ENCODE measurements around the gene RUFY3. TPM values are rescaled to one million over a fixed set of nuclear protein-coding genes. Genes with fewer than 3 reads are reported as not detected.

RUFY3 gene
- total and polyA plus RNA-seq, 2 experiments from 2014 or later = 18.3 to 29.2 TPM

DNA sequence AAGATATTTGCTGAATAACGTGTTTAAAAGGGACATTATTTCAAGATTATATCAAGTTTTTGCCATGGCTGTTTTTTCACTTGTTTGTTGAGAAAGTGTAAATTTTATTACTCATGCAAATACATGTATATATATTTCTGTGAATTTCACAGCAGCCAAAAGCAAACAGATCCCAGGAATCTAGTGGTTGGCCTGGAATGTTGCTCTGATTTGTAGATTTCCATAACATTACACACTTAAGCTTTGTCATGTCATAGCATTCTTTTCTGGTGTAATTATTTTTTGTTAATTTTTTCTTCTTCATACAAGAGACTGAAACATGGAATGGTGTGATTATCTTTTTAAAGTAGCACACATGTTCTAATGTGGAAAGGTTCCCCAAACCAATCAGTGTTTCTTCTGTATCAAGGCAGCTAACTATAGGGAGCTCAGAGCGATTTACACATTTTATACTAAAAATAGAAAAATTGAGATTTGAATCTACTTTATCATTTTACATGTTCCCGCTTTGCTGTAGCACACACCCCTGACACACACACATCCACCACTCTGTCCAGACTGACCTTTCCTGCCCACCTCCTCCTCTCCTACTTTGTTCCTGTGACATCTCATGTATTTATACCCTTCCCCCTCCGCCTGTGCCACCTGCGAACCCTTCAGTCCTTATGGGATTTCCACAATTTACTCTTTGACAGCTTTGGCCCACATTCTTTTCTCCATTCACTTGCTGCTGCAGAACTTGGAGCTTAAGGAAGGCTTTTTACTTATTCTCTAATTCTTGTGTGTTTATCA lies 20.3 kb downstream of the RUFY3 start:
- Mint-ChIP-seq H3K4me3 (no peak overlapping the region), H3K36me3 (ENCODE audit: low read depth) (no peaks in the 10 kb centered on the region), H3K27ac (no peak overlapping the region), H3K27me3 (ENCODE audit: insufficient read depth, low read depth, poor library complexity) (no peaks in the 10 kb centered on the region), H3K9me3 (no peaks in the 10 kb centered on the region), H3K4me1 (peaks cover 14% of the 10 kb centered on the region; the same call in 2 of the 3 replicates)
- no peak overlapping the region for H2AFZ ChIP-seq
- TF ChIP-seq ZNF331 (CRISPR knock-in tag; IDR thresholded peaks at IDR 0.05; ENCODE audit: low read depth) (no peak), REST (IDR thresholded peaks at IDR 0.05; ENCODE audit: unreplicated experiment) (no peak), EZH2phosphoT487 (IDR thresholded peaks at IDR 0.05; ENCODE audit: unreplicated experiment) (no peak), ZNF462 (CRISPR knock-in tag; IDR thresholded peaks at IDR 0.05) (no peak)
- H3K9me2 ChIP-seq (ENCODE audit: insufficient read depth) = no peaks in the 10 kb centered on the region
- H3F3A ChIP-seq (replicated peaks; ENCODE audit: low read depth) = no peaks in the 10 kb centered on the region
- H4K20me1 ChIP-seq (replicated peaks; ENCODE audit: insufficient read depth) = 0 out of 2 replicates have a peak, but pooled peaks cover 3% of the 10 kb centered on the region
- H3K36me3 ChIP-seq (ENCODE audit: insufficient read depth) = no peaks in the 10 kb centered on the region
- H3K79me2 ChIP-seq (replicated peaks; ENCODE audit: insufficient read depth) = peaks cover 13% of the 10 kb centered on the region
- H3K27ac ChIP-seq (ENCODE audit: low read depth) = no peak overlapping the region
- no peaks in the 10 kb centered on the region for H3K27me3 ChIP-seq (ENCODE audit: insufficient read depth)
- 0 out of 2 replicates have a peak overlapping the region, but pooled peaks have one; percentile 15 for H3K4me2 ChIP-seq
- ATAC-seq = no peak
- no peak overlapping the region for H3K4me3 ChIP-seq
- DNase-seq (ENCODE audit: low spot score) = peak; percentile 14
- H3K4me1 ChIP-seq (ENCODE audit: insufficient read depth) = peaks cover 18% of the 10 kb centered on the region

All from GM23338 (cell line).